Trophoblast cell (in vitro differentiated cells and primary cell): ENCODE results near the gene SPRYD4. TPM values are rescaled to one million over a fixed set of nuclear protein-coding genes. Genes with fewer than 3 reads are reported as not detected.

Source experiments
- DNase-seq, 2 donors: peaks; one replicate each; pipeline ENCODE4 v3.0.0-alpha.2; 2016
- H2AFZ ChIP-seq: 2 replicates; pipeline ENCODE4 v1.6.1; 2013; ENCODE audit warnings: low read length, moderate library complexity, mild to moderate bottlenecking; ENCODE audit not compliant: insufficient read depth, poor library complexity
- H2AK5ac ChIP-seq: 2 replicates; pipeline ENCODE4 v1.6.1; 2013; ENCODE audit warnings: mild to moderate bottlenecking, low read length
- H2BK120ac ChIP-seq: 2 replicates; pipeline ENCODE4 v1.6.1; 2013; ENCODE audit warnings: low read length, mild to moderate bottlenecking, moderate library complexity; ENCODE audit not compliant: insufficient read depth, poor library complexity
- H2BK12ac ChIP-seq: 2 replicates; pipeline ENCODE4 v1.6.1; 2013; ENCODE audit warnings: mild to moderate bottlenecking, low read length, moderate library complexity
- H2BK5ac ChIP-seq: 2 replicates; pipeline ENCODE4 v1.6.1; 2013; ENCODE audit warnings: low read length, low read depth, moderate library complexity, mild to moderate bottlenecking; ENCODE audit not compliant: poor library complexity
- H3K14ac ChIP-seq: 2 replicates; pipeline ENCODE4 v1.6.1; 2013; ENCODE audit warnings: mild to moderate bottlenecking, low read length
- H3K18ac ChIP-seq: 2 replicates; pipeline ENCODE4 v1.6.1; 2013; ENCODE audit warnings: mild to moderate bottlenecking, low read length
- H3K23ac ChIP-seq: 2 replicates; pipeline ENCODE4 v1.6.1; 2013; ENCODE audit warnings: low read length
- H3K27ac ChIP-seq: 2 replicates; pipeline ENCODE4 v1.5.1; 2013; ENCODE audit warnings: low read depth, mild to moderate bottlenecking, inconsistent platforms, low read length, moderate library complexity
- H3K27me3 ChIP-seq: 2 replicates; pipeline ENCODE4 v1.6.1; 2013; ENCODE audit warnings: inconsistent platforms, mild to moderate bottlenecking, low read length, moderate library complexity; ENCODE audit not compliant: insufficient read depth
- H3K36me3 ChIP-seq, 2 experiments: 1 replicate in 1 of 2; 2 replicates in 1 of 2; pipeline ENCODE4 v1.6.1; 2013; ENCODE audit warnings: low read length in 2 of 2, mild to moderate bottlenecking in 2 of 2, moderate library complexity in 1 of 2; ENCODE audit not compliant: insufficient read depth in 2 of 2, control insufficient read depth in 1 of 2
- H3K4ac ChIP-seq: 2 replicates; pipeline ENCODE4 v1.6.1; 2013; ENCODE audit warnings: low read depth, mild to moderate bottlenecking, low read length, moderate library complexity
- H3K4me1 ChIP-seq, 2 experiments: 1 replicate in 1 of 2; 2 replicates in 1 of 2; pipeline ENCODE4 v1.6.1; 2013; ENCODE audit warnings: low read length in 2 of 2, mild to moderate bottlenecking in 2 of 2, moderate library complexity in 1 of 2; ENCODE audit not compliant: insufficient read depth in 2 of 2, control insufficient read depth in 1 of 2
- H3K4me2 ChIP-seq: 2 replicates; pipeline ENCODE4 v1.6.1; 2013; ENCODE audit warnings: inconsistent platforms, mild to moderate bottlenecking, low read length, moderate library complexity
- H3K4me3 ChIP-seq: 2 replicates; pipeline ENCODE4 v1.5.1; 2013; ENCODE audit warnings: mild to moderate bottlenecking, low read depth, low read length, inconsistent platforms
- H3K79me1 ChIP-seq: one replicate; pipeline ENCODE4 v1.6.1; 2013; ENCODE audit warnings: low read length
- H3K79me2 ChIP-seq: 2 replicates; pipeline ENCODE4 v1.6.1; 2013; ENCODE audit warnings: low read length, mild to moderate bottlenecking; ENCODE audit not compliant: control insufficient read depth, insufficient read depth, poor library complexity
- H3K9ac ChIP-seq: 2 replicates; pipeline ENCODE4 v1.6.1; 2013; ENCODE audit warnings: mild to moderate bottlenecking, low read length
- H3K9me3 ChIP-seq: 2 replicates; pipeline ENCODE4 v1.6.1; 2013; ENCODE audit warnings: low read depth, mild to moderate bottlenecking, control low read depth, inconsistent platforms, low read length; ENCODE audit not compliant: insufficient read depth
- H4K12ac ChIP-seq: 2 replicates; pipeline ENCODE4 v1.6.1; 2013; ENCODE audit warnings: low read depth, mild to moderate bottlenecking, low read length, moderate library complexity
- H4K8ac ChIP-seq: 2 replicates; pipeline ENCODE4 v1.6.1; 2013; ENCODE audit warnings: low read depth, mild to moderate bottlenecking, low read length, moderate library complexity
- H4K91ac ChIP-seq: one replicate; pipeline ENCODE4 v1.6.1; 2013; ENCODE audit warnings: low read depth, mild to moderate bottlenecking, low read length, moderate library complexity
- WGBS: extraction: QIAGEN DNeasy Blood & Tissue Kit; methylation state at CpG from one replicate; pipeline ENCODE4 v1.1.7; 2013; ENCODE audit warnings: missing lambda C conversion rate; ENCODE audit not compliant: insufficient read length, insufficient coverage; ENCODE audit errors: extremely low coverage; 5-methylcytosine and 5-hydroxymethylcytosine counted together
- polyA plus RNA-seq: library from polyadenylated mRNA; stranded (reverse); fragments of 200-250 nt; gene quantifications from 2 replicates; pipeline ENCODE4 v1.2.3, GENCODE V29; 2013

SPRYD4 gene
- polyA plus RNA-seq: 0.94 and 1.0 TPM in 2 replicates

- Histone ChIP-seq H4K8ac (peak within 1 kb of the TSS; percentile 82), H3K4me3 (peak within 1 kb of the TSS; percentile 73), H3K4me2 (peak within 1 kb of the TSS; percentile 88), H4K12ac (peak within 1 kb of the TSS; percentile 72), H3K9me3 (no peaks in the 10 kb centered on the region), H3K79me2 (no peaks in the 10 kb centered on the region), H2BK5ac (no peak within 1 kb of the TSS), H3K14ac (peak within 1 kb of the TSS; percentile 16), H2BK12ac (no peak within 1 kb of the TSS), H3K36me3 (no peaks in the 10 kb centered on the region), H3K4me1 (peaks cover 5% of the 10 kb centered on the region in 2 experiments), H2AK5ac (peak within 1 kb of the TSS; percentile 17), H3K79me1 (peaks cover 2% of the 10 kb centered on the region), H3K27me3 (no peaks in the 10 kb centered on the region), H3K23ac (no peak within 1 kb of the TSS), H2AFZ (peak within 1 kb of the TSS; percentile 54), H3K9ac (peak within 1 kb of the TSS; percentile 95), H2BK120ac (peak within 1 kb of the TSS; percentile 50), H3K18ac (peak within 1 kb of the TSS; percentile 49), H4K91ac (peak within 1 kb of the TSS; percentile 71), H3K27ac (no peak within 1 kb of the TSS), H3K4ac (peak within 1 kb of the TSS; percentile 81)
- peak; percentile 94 to 97 for DNase-seq
- WGBS: no CpG with 5 or more reads among the region's 43 CpGs
These were observed at the start of gene SPRYD4 for GRCh38 chr12:56468216-56469006. SPRYD4 (plus strand) TSS chr12:56468578; CDS start chr12:56468592, 14 bp downstream.

GRCh38 chr12:56420411-56420810, 48.0 kb upstream of the SPRYD4 start:
- H4K91ac ChIP-seq: no peak overlapping the region
- no peak overlapping the region for H4K8ac ChIP-seq
- H2AK5ac ChIP-seq: no peak overlapping the region
- no peaks in the 10 kb centered on the region for H3K27me3 ChIP-seq
- no peak overlapping the region for H3K9ac ChIP-seq
- no peak overlapping the region for H3K4ac ChIP-seq
- H2BK5ac ChIP-seq: no peak overlapping the region
- H3K4me3 ChIP-seq: no peak overlapping the region
- H3K14ac ChIP-seq: no peak overlapping the region
- no peak overlapping the region for H2BK12ac ChIP-seq
- peaks cover 3% of the 10 kb centered on the region for H3K9me3 ChIP-seq
- no peak overlapping the region for H3K23ac ChIP-seq
- H3K79me1 ChIP-seq: no peaks in the 10 kb centered on the region
- DNase-seq: peak; percentile 57 to 62
- H2AFZ ChIP-seq: no peak overlapping the region
- no peak overlapping the region for H3K27ac ChIP-seq
- H3K4me1 ChIP-seq: no peaks in the 10 kb centered on the region
- peaks cover 47 to 58% of the 10 kb centered on the region in 2 experiments for H3K36me3 ChIP-seq
- no peak overlapping the region for H3K4me2 ChIP-seq
- H3K18ac ChIP-seq: no peak overlapping the region
- H2BK120ac ChIP-seq: no peak overlapping the region
- no CpG with 5 or more reads among the region's 6 CpGs for WGBS
- no peaks in the 10 kb centered on the region for H3K79me2 ChIP-seq
- H4K12ac ChIP-seq: no peak overlapping the region

GRCh38 chr12:56425193-56425592, 43.2 kb upstream of the SPRYD4 start:
- no CpG with 5 or more reads among the region's 1 CpG for WGBS

GRCh38 chr12:56425940-56426438, 42.4 kb upstream of the SPRYD4 start:
- no peak overlapping the region for H3K18ac ChIP-seq
- no peak overlapping the region for H3K23ac ChIP-seq
- no peaks in the 10 kb centered on the region for H3K79me1 ChIP-seq
- H3K4ac ChIP-seq: no peak overlapping the region
- no peak overlapping the region for H3K4me2 ChIP-seq
- no peak overlapping the region for H2BK12ac ChIP-seq
- no CpG with 5 or more reads among the region's 3 CpGs for WGBS
- no peak overlapping the region for H2BK5ac ChIP-seq
- no peak overlapping the region for H3K27ac ChIP-seq
- no peak overlapping the region for H2AFZ ChIP-seq
- H3K14ac ChIP-seq: no peak overlapping the region
- no peak overlapping the region for H4K8ac ChIP-seq
- H4K91ac ChIP-seq: no peak overlapping the region
- H3K36me3 ChIP-seq: peaks cover 44 to 62% of the 10 kb centered on the region in 2 experiments
- DNase-seq: no peak
- no peak overlapping the region for H4K12ac ChIP-seq
- H3K4me1 ChIP-seq: no peaks in the 10 kb centered on the region
- no peak overlapping the region for H2AK5ac ChIP-seq
- H3K9me3 ChIP-seq: peaks cover 6% of the 10 kb centered on the region
- H3K4me3 ChIP-seq: no peak overlapping the region
- no peak overlapping the region for H3K9ac ChIP-seq
- H2BK120ac ChIP-seq: no peak overlapping the region
- H3K79me2 ChIP-seq: no peaks in the 10 kb centered on the region
- no peaks in the 10 kb centered on the region for H3K27me3 ChIP-seq

More at GRCh38 chr12:56425193-56425592, 43.2 kb upstream of the SPRYD4 start:
- Histone ChIP-seq H4K12ac (no peak overlapping the region), H4K8ac (no peak overlapping the region), H2BK5ac (no peak overlapping the region), H3K9me3 (peaks cover 6% of the 10 kb centered on the region), H2AK5ac (no peak overlapping the region), H2AFZ (no peak overlapping the region), H3K36me3 (peaks cover 48 to 63% of the 10 kb centered on the region in 2 experiments), H3K18ac (no peak overlapping the region), H2BK120ac (no peak overlapping the region), H3K9ac (no peak overlapping the region), H3K4me1 (no peaks in the 10 kb centered on the region), H3K27ac (no peak overlapping the region), H3K4me2 (no peak overlapping the region), H4K91ac (no peak overlapping the region), H3K27me3 (no peaks in the 10 kb centered on the region), H3K79me2 (no peaks in the 10 kb centered on the region), H3K23ac (no peak overlapping the region), H2BK12ac (no peak overlapping the region), H3K4me3 (no peak overlapping the region), H3K14ac (no peak overlapping the region), H3K4ac (no peak overlapping the region), H3K79me1 (no peaks in the 10 kb centered on the region)
- no peak for DNase-seq
